Endothelial cell of umbilical vein (primary cell): ENCODE data around the gene GAK. TPM values are rescaled to one million over a fixed set of nuclear protein-coding genes. Genes with fewer than 3 reads are reported as not detected.

Source experiments
- BruUV-seq: library from RNA; stranded (reverse); fragments of 400-500 nt; replicated peaks from 2 replicates; lab custom pipeline; 2021; lab: Mats Ljungman, UMichigan
- CTCF ChIA-PET: fragments of 300-600, 350-600 bp; sonication (Branson Sonifier 250); formaldehyde crosslinking; loops from one replicate; lab custom pipeline; 2021; ENCODE audit warnings: antibody characterized with exemption, inconsistent platforms; lab: Charles Lee
- POLR2A ChIA-PET: fragments of 300-600, 350-600 bp; sonication (Branson Sonifier 250); formaldehyde crosslinking; loops from one replicate; lab custom pipeline; 2021; ENCODE audit warnings: antibody characterized with exemption, inconsistent platforms; lab: Charles Lee
- DNase-seq: peaks from one replicate; pipeline ENCODE4 v3.0.0-alpha.2; 2011; ENCODE audit warnings: low read depth, low spot score
- FAIRE-seq: peaks from 2 replicates; lab custom pipeline; 2011; peaks lifted over from hg19 to GRCh38; lab: Jason Lieb, UNC
- H2AFZ ChIP-seq: 2 replicates; pipeline ENCODE4 v1.6.0; 2012; ENCODE audit warnings: low read depth, low read length, control low read depth, inconsistent platforms
- H3K27ac ChIP-seq: 2 replicates; pipeline ENCODE4 v1.5.1; 2011; ENCODE audit warnings: low read depth, mild to moderate bottlenecking, control low read depth, low read length, moderate library complexity; ENCODE audit not compliant: insufficient read depth
- H3K27me3 ChIP-seq, 2 experiments: 2 replicates each; pipeline versions ENCODE4 v1.6.0 to v1.6.1; 2011; ENCODE audit warnings: low read length in 2 of 2, mixed read lengths in 1 of 2; ENCODE audit not compliant: control insufficient read depth in 2 of 2, insufficient read depth in 2 of 2
- H3K36me3 ChIP-seq, 2 experiments: 2 replicates in 1 of 2; 3 replicates in 1 of 2; pipeline ENCODE4 v1.5.1; 2011; ENCODE audit warnings: low read length in 2 of 2, mild to moderate bottlenecking in 1 of 2, moderate library complexity in 1 of 2; ENCODE audit not compliant: control insufficient read depth in 2 of 2, insufficient read depth in 2 of 2; ENCODE audit errors: extremely low read depth in 1 of 2
- H3K4me1 ChIP-seq: 3 replicates; pipeline ENCODE4 v1.5.1; 2011; ENCODE audit warnings: mild to moderate bottlenecking, low read length; ENCODE audit not compliant: control insufficient read depth, insufficient read depth; ENCODE audit errors: extremely low read depth
- H3K4me2 ChIP-seq: 2 replicates; pipeline ENCODE4 v1.6.1; 2011; ENCODE audit warnings: low read length, control low read depth, mixed read lengths; ENCODE audit not compliant: insufficient read depth
- H3K4me3 ChIP-seq, 3 experiments: fragments of 200-600 bp in 1 of 3; sonication (generic), shearing (Covaris generic) in 1 of 3; replicated peaks in 1 of 3; 2 replicates each; pipeline ENCODE4 v1.5.1; 2011 to 2016; ENCODE audit warnings: control low read depth in 3 of 3, low read length in 3 of 3, mild to moderate bottlenecking in 2 of 3, inconsistent platforms in 1 of 3, low read depth in 1 of 3, moderate library complexity in 1 of 3; ENCODE audit not compliant: insufficient read depth in 1 of 3
- H3K79me2 ChIP-seq: 2 replicates; pipeline ENCODE4 v1.6.0; 2012; ENCODE audit warnings: low read length, inconsistent platforms; ENCODE audit not compliant: control insufficient read depth, insufficient read depth
- H3K9ac ChIP-seq: replicated peaks from 2 replicates; pipeline ENCODE3; 2011; ENCODE audit warnings: low read length, control low read depth; ENCODE audit not compliant: insufficient read depth; ENCODE audit errors: extremely low read depth
- H3K9me1 ChIP-seq: replicated peaks from 3 replicates; pipeline ENCODE4 v1.6.0; 2011; ENCODE audit warnings: mild to moderate bottlenecking, low read length; ENCODE audit not compliant: control insufficient read depth, insufficient read depth; ENCODE audit errors: extremely low read depth
- H3K9me3 ChIP-seq: replicated peaks from 2 replicates; pipeline ENCODE4 v1.5.1; 2012; ENCODE audit warnings: low read length, inconsistent platforms; ENCODE audit not compliant: control insufficient read depth, insufficient read depth
- H4K20me1 ChIP-seq: replicated peaks from 2 replicates; pipeline ENCODE3; 2011; ENCODE audit warnings: mild to moderate bottlenecking, low read length; ENCODE audit not compliant: control insufficient read depth, insufficient read depth; ENCODE audit errors: extremely low read depth
- EZH2 ChIP-seq: IDR thresholded peaks from 2 replicates; pipeline ENCODE4 v1.6.1; 2012; ENCODE audit warnings: borderline replicate concordance, low read depth, mild to moderate bottlenecking, moderate library complexity, low read length, inconsistent platforms; ENCODE audit not compliant: severe bottlenecking
- FOS ChIP-seq: IDR thresholded peaks from 2 replicates; pipeline ENCODE4 v1.6.1; 2011; ENCODE audit warnings: mild to moderate bottlenecking, low read length, moderate library complexity, borderline replicate concordance; ENCODE audit not compliant: insufficient read depth
- GATA2 ChIP-seq: IDR thresholded peaks from 2 replicates; pipeline ENCODE4 v1.7.0; 2011; ENCODE audit warnings: low read depth, mild to moderate bottlenecking, moderate library complexity, mixed read lengths, low read length; ENCODE audit not compliant: insufficient read length, insufficient read depth
- JUN ChIP-seq: IDR thresholded peaks from 2 replicates; pipeline ENCODE4 v1.6.1; 2011; ENCODE audit warnings: borderline replicate concordance, low read depth; ENCODE audit not compliant: insufficient read length, insufficient read depth
- MYC ChIP-seq: IDR thresholded peaks from one replicate; pipeline ENCODE4 v1.6.1; 2011; ENCODE audit warnings: mild to moderate bottlenecking, low read depth, low read length
- POLR2A ChIP-seq: IDR thresholded peaks from 2 replicates; pipeline ENCODE4 v1.6.1; 2012; ENCODE audit warnings: low read depth, mild to moderate bottlenecking, control low read depth, low read length
- POLR2AphosphoS5 ChIP-seq: IDR thresholded peaks from 2 replicates; pipeline ENCODE4 v1.6.1; 2012; ENCODE audit warnings: low read depth, mild to moderate bottlenecking, control low read depth, low read length, moderate library complexity; ENCODE audit not compliant: insufficient read depth
- dilution Hi-C: fragments of 300-500 bp; cut with MboI; formaldehyde crosslinking; loops from one replicate; pipeline ENCODE4 v1.15.0; 2019; ENCODE audit warnings: low sequenced_read_pairs; ENCODE audit not compliant: extremely low pct_ligation_motif_present
- intact Hi-C: fragments of 100-400 bp; cut with micrococcal nuclease; formaldehyde crosslinking; loops from one replicate; pipeline ENCODE4 v1.10.0; 2022
- polyA plus RNA-seq, 4 experiments: library from polyadenylated mRNA; depleted of rRNA in 3 of 4; stranded (reverse) in 3 of 4; unstranded in 1 of 4; fragments of >200 nt; gene quantifications; 2 replicates each; pipeline versions ENCODE4 v1.2.1 to v1.2.3, GENCODE V29; 2011 to 2012; ENCODE audit warnings: missing spikeins in 1 of 4
- total RNA-seq: library from RNA; stranded (reverse); gene quantifications from 2 replicates; pipeline ENCODE4 v1.2.3, GENCODE V29; 2021
- TF ChIP-seq, protein P1 (sequence below): IDR thresholded peaks from 2 replicates; pipeline ENCODE4 v1.6.1; 2011; ENCODE audit not compliant: insufficient read depth, insufficient read length

Gene GAK
- total and polyA plus RNA-seq, 2 donors (not counting 3 experiments of a cell fraction or from before 2014, with no cell fraction given), result 49.6 to 109 TPM

- no peak within 1 kb of the TSS for H2AFZ ChIP-seq
- no TSS peak for BruUV-seq
- dilution Hi-C loops, result no loop called here
Measured at GRCh38 chr4:825971-826330, 106.2 kb downstream of the GAK start, which contains the start of gene CPLX1. TSS of gene CPLX1 (minus strand) at chr4:826129. CDS start at chr4:824522, 1,607 bp downstream.

DNA sequence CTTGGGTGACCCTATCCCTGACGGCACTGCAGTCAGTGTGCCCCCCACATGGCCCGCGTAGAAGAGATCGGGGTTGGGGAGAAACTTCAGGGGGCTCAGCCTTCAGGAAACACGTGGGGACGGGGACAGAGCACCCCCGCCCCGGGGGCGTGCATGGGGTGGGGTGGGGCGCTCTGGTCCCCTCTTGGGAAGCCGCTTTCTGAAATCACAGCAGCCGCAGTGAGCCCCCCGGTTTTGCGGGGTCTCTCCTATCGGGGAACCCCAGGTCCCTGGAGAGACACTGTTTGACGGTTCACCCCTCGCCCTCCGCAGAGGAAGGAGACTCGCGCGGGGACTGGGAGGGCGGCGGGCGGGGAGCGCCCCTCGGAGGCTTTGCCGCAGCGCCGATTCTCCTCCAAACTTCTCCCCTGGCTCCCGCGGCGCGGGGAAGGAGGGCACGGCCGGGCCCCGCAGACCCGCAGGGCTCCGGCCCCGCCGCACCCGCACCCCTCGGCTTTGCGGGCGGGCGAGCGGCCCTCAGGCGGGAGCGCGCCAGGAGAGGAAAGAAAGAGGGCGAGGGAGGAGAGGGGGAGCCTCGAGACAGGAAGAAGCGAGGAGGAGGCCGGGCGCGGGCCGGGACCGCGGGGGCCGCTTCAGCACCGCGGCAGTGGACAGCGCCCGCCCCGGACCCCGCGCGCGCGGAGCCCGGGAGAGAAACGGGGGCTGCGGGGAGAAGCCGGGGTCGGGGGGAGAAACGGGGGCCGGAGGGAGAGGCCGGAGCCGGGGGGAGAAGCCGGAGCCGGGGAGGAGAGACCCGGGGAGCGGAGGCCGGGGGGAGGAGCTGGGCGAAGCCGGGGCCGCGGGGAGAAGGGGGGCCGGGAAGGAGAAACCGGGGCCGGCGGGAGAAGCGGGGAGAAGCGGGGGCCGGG lies 106.8 kb downstream of the GAK start:
- Histone ChIP-seq H3K36me3 (no peaks in the 10 kb centered on the region), H3K4me1 (no peaks in the 10 kb centered on the region), H4K20me1 (no peaks in the 10 kb centered on the region), H3K4me2 (no peak overlapping the region), H3K27me3 (peaks cover 26 to 29% of the 10 kb centered on the region in 2 experiments), H3K9me3 (no peaks in the 10 kb centered on the region), H2AFZ (no peak overlapping the region), H3K4me3 (peak overlapping the region in 1 of 3 experiments; percentile 23), H3K9ac (no peak overlapping the region), H3K27ac (no peak overlapping the region), H3K79me2 (no peaks in the 10 kb centered on the region), H3K9me1 (no peaks in the 10 kb centered on the region)
- no peak for FAIRE-seq
- ChIA-PET CTCF (no interaction called here), POLR2A (no interaction called here)
- no peak for DNase-seq
- no peak for TF ChIP-seq MYC
- no peak for TF ChIP-seq POLR2AphosphoS5
- TF ChIP-seq, protein P1, sequence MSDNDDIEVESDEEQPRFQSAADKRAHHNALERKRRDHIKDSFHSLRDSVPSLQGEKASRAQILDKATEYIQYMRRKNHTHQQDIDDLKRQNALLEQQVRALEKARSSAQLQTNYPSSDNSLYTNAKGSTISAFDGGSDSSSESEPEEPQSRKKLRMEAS, result no peak
- TF ChIP-seq POLR2A, result no peak
- no peak for TF ChIP-seq JUN
- TF ChIP-seq EZH2, result peak; percentile 72
- TF ChIP-seq FOS, result no peak
- dilution Hi-C loops, result no loop called here
- no TSS peak for BruUV-seq
- intact Hi-C loops, result loop anchor here (5.0 kb wide), 1 partner anchor 43 kb away; no protein-coding TSS in a partner anchor

More at GRCh38 chr4:825971-826330, 106.2 kb downstream of the GAK start, which contains the start of gene CPLX1:
- ChIA-PET CTCF (no interaction called here), POLR2A (no interaction called here)
- no peak for FAIRE-seq
- Histone ChIP-seq H3K9ac (no peak within 1 kb of the TSS), H3K9me3 (no peaks in the 10 kb centered on the region), H3K27me3 (peaks cover 26 to 29% of the 10 kb centered on the region in 2 experiments), H3K27ac (no peak within 1 kb of the TSS), H3K4me1 (no peaks in the 10 kb centered on the region), H3K4me3 (peak within 1 kb of the TSS in 1 of 3 experiments; percentile 23), H3K4me2 (no peak within 1 kb of the TSS), H3K9me1 (no peaks in the 10 kb centered on the region), H4K20me1 (no peaks in the 10 kb centered on the region), H3K79me2 (no peaks in the 10 kb centered on the region), H3K36me3 (no peaks in the 10 kb centered on the region)
- no peak for TF ChIP-seq POLR2A
- TF ChIP-seq FOS, result no peak
- TF ChIP-seq POLR2AphosphoS5, result no peak
- TF ChIP-seq EZH2, result no peak
- TF ChIP-seq JUN, result no peak
- TF ChIP-seq MYC, result no peak
- no peak for TF ChIP-seq GATA2
- TF ChIP-seq, protein P1, result no peak
- intact Hi-C loops, result loop anchor here (5.0 kb wide), 1 partner anchor 44 kb away; no protein-coding TSS in a partner anchor
- DNase-seq, result no peak
